Measurements from ENCODE around the gene CACNA1S.

Gene CACNA1S

DNA sequence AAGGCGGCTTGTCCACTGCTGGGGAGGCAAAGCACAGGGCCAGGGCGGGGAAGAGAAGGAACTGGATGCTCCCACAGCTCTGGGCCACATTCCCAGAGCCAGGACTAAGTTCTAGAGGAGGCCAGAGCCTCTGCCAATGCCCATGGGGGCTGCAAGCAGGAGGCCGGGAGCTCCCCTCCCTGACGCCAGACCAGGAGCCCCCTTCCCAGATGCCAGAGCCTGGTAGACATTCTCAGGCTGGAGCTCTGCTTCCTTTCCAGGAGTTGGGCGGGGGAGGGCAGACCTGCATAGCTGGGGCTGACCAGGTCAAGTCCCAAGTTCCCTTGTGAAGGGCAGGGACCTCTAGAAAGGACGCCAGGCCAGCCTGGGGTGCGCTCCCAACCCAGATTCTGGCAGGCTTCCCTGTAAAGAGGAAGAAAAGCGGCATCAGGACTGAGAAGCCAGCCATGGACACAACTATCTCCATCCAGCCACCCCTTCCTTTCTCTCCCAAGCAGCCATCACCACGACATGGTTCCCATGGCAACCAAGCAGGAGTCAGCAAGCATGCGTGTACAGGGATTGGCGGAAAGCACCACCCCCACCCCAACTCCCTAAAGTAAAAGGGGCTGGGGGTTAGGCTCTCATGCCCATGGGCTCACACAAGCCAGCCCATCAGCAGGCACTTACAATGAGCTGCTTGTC is 102.1 kb downstream of the CACNA1S start:
- Histone ChIP-seq H3K9me2 (replicated peaks; ENCODE audit: insufficient read depth, low read length) (no peaks in the 10 kb centered on the region), H3K4me3 (ENCODE audit: low read length) (no peak overlapping the region), H3K9ac (ENCODE audit: low read length) (no peak overlapping the region), H3F3A (ENCODE audit: insufficient read depth, low read length) (no peaks in the 10 kb centered on the region), H3K36me3 (replicated peaks; ENCODE audit: insufficient read depth, low read length) (no peaks in the 10 kb centered on the region; the same call in 1 of the 2 replicates), H2AFZ (ENCODE audit: low read length) (no peak overlapping the region), H3K4me2 (ENCODE audit: low read depth, low read length) (no peak overlapping the region), H3K27ac (ENCODE audit: low read length) (no peak overlapping the region), H3K27me3 (replicated peaks; ENCODE audit: insufficient read depth, low read length) (no peaks in the 10 kb centered on the region), H3K4me1 (ENCODE audit: low read length) (no peaks in the 10 kb centered on the region), H3K9me3 (replicated peaks; ENCODE audit: insufficient read depth, low read length) (no peaks in the 10 kb centered on the region), H3K79me2 (ENCODE audit: low read length) (peaks cover 91% of the 10 kb centered on the region), H4K20me1 (ENCODE audit: insufficient read depth, low read length) (peaks cover 4% of the 10 kb centered on the region; the same call in 1 of the 2 replicates)
- no peak for DNase-seq
- TF ChIP-seq EZH2 (optimal IDR thresholded peaks at IDR 0.05; ENCODE audit: low read depth, low read length) (no peak), EZH2phosphoT487 (IDR thresholded peaks at IDR 0.05; ENCODE audit: low read length) (no peak)
- TF ChIP-seq, protein P1, sequence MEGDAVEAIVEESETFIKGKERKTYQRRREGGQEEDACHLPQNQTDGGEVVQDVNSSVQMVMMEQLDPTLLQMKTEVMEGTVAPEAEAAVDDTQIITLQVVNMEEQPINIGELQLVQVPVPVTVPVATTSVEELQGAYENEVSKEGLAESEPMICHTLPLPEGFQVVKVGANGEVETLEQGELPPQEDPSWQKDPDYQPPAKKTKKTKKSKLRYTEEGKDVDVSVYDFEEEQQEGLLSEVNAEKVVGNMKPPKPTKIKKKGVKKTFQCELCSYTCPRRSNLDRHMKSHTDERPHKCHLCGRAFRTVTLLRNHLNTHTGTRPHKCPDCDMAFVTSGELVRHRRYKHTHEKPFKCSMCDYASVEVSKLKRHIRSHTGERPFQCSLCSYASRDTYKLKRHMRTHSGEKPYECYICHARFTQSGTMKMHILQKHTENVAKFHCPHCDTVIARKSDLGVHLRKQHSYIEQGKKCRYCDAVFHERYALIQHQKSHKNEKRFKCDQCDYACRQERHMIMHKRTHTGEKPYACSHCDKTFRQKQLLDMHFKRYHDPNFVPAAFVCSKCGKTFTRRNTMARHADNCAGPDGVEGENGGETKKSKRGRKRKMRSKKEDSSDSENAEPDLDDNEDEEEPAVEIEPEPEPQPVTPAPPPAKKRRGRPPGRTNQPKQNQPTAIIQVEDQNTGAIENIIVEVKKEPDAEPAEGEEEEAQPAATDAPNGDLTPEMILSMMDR (IDR thresholded peaks at IDR 0.05; ENCODE audit: low read length): no peak

DNA sequence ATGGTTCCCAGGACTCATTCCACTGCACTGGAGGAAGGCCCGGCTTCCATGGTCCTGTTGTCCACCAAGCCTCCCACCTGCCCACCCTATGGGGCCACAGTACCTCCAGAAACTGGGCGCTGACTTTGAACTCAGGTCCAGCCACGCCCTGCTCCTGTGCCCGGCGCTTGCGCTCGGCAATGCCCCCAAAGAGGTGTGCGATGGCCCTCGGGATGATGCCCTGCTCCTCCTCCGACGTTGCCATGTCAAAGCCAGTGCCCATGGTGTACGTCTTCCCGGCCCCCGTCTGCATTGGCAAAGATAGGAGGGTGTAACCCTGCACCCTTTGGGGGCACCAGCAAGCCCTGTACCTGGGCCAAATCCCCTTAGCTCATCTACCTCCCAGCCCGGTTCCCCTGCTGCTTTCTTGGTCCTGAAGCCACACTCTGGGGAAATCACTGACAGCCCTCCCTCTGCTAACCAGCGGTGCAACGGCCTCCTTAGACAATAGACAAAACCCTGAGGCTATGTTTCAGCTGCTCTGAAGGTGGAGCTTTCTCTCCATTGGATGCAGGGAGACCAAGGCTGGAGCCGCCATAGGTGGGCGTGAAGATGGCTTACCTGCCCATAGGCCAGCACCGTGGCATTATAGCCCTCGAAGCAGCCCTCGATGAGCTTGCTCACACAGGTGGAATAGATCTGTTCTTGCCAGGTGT is 103.4 kb downstream of the CACNA1S start:
- Histone ChIP-seq H3K4me1 (ENCODE audit: low read length) (no peaks in the 10 kb centered on the region), H3K4me3 (ENCODE audit: low read length) (no peak overlapping the region)

DNA sequence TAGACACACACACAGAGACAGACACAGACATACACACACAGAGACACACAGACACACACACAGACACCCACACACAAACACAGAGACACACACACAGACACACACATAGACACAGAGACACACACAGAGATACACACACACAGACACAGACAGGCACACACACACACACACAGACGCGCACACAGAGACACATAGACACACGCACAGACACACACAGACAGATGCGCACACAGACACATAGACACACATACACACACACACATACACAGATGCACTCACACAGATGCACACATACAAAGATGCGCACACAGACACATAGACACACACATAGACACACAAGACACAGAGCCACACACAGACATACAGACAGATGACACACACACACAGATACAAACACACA is 104.7 kb downstream of the CACNA1S start:
- Histone ChIP-seq H3K9me2 (replicated peaks; ENCODE audit: insufficient read depth, low read length) (no peaks in the 10 kb centered on the region), H3K4me2 (ENCODE audit: low read depth, low read length) (no peak overlapping the region), H3K4me1 (ENCODE audit: low read length) (no peaks in the 10 kb centered on the region), H3K9me3 (replicated peaks; ENCODE audit: insufficient read depth, low read length) (no peaks in the 10 kb centered on the region), H3K4me3 (ENCODE audit: low read length) (no peak overlapping the region), H2AFZ (ENCODE audit: low read length) (no peak overlapping the region), H4K20me1 (ENCODE audit: insufficient read depth, low read length) (peaks cover 4% of the 10 kb centered on the region; the same call in 1 of the 2 replicates), H3K27me3 (replicated peaks; ENCODE audit: insufficient read depth, low read length) (no peaks in the 10 kb centered on the region), H3K79me2 (ENCODE audit: low read length) (peaks cover 67% of the 10 kb centered on the region), H3K9ac (ENCODE audit: low read length) (no peak overlapping the region), H3F3A (ENCODE audit: insufficient read depth, low read length) (no peaks in the 10 kb centered on the region), H3K36me3 (replicated peaks; ENCODE audit: insufficient read depth, low read length) (no peaks in the 10 kb centered on the region; the same call in 1 of the 2 replicates), H3K27ac (ENCODE audit: low read length) (no peak overlapping the region)
- TF ChIP-seq, protein P1 (IDR thresholded peaks at IDR 0.05; ENCODE audit: low read length): no peak
- TF ChIP-seq EZH2phosphoT487 (IDR thresholded peaks at IDR 0.05; ENCODE audit: low read length) (no peak), EZH2 (optimal IDR thresholded peaks at IDR 0.05; ENCODE audit: low read depth, low read length) (no peak)
- no peak for DNase-seq

More for the DNA sequence above, 103.4 kb downstream of the CACNA1S start:
- TF ChIP-seq, protein P1 (IDR thresholded peaks at IDR 0.05; ENCODE audit: low read length): no peak
- TF ChIP-seq EZH2 (optimal IDR thresholded peaks at IDR 0.05; ENCODE audit: low read depth, low read length) (no peak), EZH2phosphoT487 (IDR thresholded peaks at IDR 0.05; ENCODE audit: low read length) (no peak)
- Histone ChIP-seq H3K9ac (ENCODE audit: low read length) (no peak overlapping the region), H3K79me2 (ENCODE audit: low read length) (peaks cover 80% of the 10 kb centered on the region), H3K36me3 (replicated peaks; ENCODE audit: insufficient read depth, low read length) (no peaks in the 10 kb centered on the region; the same call in 1 of the 2 replicates), H3F3A (ENCODE audit: insufficient read depth, low read length) (no peaks in the 10 kb centered on the region), H3K9me2 (replicated peaks; ENCODE audit: insufficient read depth, low read length) (no peaks in the 10 kb centered on the region), H4K20me1 (ENCODE audit: insufficient read depth, low read length) (peaks cover 4% of the 10 kb centered on the region; the same call in 1 of the 2 replicates), H3K27me3 (replicated peaks; ENCODE audit: insufficient read depth, low read length) (no peaks in the 10 kb centered on the region), H2AFZ (ENCODE audit: low read length) (no peak overlapping the region), H3K4me2 (ENCODE audit: low read depth, low read length) (no peak overlapping the region), H3K27ac (ENCODE audit: low read length) (no peak overlapping the region), H3K9me3 (replicated peaks; ENCODE audit: insufficient read depth, low read length) (no peaks in the 10 kb centered on the region)
- DNase-seq: no peak

Data from MM.1S (cell line).